DMS 273 (cell line): ENCODE data around the gene SLC5A10.

Experiments
- DNase-seq: peaks from one replicate; lab custom pipeline; 2025; ENCODE audit not compliant: unreplicated experiment; lab: John Stamatoyannopoulos, UW

The SLC5A10 gene

DNA sequence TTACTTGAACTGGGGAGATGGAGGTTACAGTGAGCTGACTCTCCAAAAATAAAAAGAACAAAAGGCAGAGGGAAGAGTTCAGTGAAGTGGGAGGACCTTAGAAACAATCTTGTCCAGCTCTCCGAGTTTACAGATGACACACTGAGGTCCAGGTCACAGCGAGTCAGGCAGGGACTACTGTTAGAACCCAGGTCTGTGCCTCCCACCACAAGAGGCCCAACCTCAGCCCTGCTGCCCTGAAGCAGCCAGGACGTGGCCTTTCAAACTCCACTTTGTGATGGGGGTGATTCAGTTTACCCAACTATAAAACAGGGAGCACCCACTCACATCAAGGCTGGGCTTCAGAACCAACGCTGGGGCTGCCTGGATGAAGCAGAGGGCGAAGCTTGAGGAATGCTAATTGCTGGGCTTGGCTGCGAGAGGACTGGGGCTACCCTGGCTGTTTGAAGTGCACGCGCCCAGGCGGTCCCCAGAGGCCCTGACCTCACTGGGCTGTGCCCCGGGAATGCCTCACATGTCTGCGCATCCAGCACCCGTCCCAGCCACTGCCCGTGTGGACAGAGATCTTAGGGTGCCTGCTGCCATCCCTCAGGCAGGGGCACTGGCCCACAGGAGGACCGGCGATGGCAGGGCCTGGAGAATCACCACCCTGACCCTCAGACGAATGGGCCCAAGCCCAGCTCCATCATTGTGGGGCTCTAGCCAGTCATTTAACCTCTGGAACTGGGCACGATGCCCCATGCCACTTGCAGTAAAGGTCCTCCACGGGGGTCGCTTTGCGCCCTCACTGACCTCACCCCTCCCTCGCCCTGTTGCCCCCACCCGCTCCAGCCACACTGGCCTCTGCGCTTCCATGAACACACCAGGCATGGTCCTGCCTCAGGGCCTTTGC, 11.4 kb downstream of the SLC5A10 start:
- DNase-seq: no peak

DNA sequence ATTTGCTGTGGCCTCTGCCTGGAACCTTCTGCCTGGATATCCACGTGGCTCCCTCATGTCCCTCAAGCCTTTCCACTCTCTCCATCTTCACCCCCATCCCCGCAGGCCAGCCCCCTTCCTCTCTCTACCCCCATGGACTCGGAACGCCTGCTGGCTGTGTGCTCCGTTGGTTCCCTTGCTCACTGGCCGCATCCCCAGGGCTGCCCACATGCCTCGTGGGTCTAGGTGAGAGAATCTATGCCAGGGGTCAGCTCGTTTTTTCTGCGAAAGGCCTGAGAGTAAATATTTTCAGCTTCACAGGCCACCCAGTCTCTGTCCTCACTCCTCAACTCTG, 12.0 kb downstream of the SLC5A10 start:
- no peak for DNase-seq

DNA sequence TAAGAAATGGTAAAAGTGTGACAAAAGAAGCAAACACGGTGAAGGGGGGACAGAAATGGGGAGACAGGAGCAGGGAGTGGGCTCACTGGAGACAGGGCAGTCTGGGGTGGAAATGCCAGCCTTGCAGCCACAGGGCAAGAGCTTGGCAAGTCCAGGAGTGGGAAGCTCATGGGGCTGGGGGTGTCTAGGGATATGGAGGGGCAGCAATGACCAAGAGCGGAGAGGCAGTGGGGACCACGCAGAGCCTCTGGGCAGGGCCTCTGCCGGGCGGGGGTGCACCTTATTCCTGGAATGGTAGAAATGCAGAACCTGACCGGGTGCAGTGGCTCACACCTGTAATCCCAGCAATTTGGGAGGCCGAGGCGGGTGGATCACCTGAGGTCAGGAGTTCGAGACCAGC, 12.6 kb downstream of the SLC5A10 start:
- no peak for DNase-seq

DNA sequence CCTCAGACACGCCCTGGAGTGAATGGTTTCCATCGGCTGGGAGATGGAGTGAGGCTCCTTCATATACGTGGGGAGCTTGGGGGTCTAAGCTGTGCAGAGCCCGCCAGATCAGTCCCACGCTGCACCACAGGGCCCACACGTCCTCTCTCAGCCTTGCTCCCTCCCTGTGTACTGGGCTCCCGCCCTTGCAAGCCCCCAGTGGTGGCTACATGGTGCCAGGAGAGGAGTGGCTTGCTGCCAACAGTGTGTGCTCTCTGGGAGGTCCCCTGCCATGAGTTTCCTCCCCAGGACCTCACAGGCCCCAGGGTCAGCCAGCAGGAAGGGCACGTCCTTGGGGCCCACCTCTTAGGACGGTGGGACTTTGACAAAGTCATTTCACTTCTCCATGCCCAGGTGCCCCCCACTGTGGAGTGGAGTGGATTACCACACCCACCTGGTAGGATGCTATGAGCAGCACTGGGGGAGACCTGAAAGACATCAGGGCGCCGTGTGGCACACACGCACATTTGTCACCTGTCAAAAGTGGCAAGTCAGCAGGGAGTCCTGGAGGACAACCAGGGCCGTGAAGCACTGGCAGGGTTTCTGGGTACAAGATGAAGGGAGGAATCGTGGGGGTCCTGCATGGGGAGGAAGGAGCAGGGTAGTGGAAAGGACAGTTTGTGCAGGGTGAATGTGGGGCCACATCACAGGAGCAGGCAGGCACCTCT, 13.7 kb downstream of the SLC5A10 start:
- peak; percentile 49 for DNase-seq

DNA sequence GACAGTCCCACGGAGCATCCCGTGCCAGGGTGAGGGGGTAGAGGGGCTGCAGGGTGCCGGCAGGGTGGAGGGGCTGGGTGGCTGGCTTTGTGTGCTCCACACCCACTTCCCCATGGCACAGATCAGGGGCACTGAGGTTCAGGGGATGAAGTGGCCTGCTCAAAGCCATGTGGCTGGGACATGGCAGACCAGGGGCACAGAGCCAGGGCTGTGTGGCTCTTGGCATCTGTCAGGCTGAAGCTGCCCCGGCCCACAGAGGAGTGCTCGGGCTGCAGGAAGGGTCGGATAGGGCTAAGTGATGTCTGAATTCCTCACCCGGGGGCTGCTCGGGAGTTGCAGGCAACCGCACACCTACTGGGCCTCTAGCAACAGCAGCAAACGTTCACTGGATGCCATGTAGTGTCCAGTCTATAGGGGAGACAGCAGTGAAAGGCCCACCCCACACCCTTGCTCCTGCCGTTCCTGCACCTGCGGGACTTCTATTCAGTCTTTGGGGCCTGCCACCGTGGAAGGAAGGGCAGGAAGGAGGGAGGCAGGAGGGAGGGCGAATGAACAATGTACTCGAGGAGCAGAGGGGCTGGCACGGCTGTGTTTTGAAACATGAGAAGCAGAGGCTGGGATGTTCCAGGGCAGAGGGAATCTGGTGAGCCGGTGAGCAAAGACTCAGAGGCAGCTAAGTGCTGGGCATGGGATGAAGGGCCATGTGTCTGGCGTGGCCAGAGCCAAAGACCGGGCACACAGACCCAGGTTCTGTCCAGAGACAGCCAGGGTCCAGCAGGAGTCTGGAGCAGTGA, 15.1 kb downstream of the SLC5A10 start:
- peak; percentile 88 for DNase-seq

DNA sequence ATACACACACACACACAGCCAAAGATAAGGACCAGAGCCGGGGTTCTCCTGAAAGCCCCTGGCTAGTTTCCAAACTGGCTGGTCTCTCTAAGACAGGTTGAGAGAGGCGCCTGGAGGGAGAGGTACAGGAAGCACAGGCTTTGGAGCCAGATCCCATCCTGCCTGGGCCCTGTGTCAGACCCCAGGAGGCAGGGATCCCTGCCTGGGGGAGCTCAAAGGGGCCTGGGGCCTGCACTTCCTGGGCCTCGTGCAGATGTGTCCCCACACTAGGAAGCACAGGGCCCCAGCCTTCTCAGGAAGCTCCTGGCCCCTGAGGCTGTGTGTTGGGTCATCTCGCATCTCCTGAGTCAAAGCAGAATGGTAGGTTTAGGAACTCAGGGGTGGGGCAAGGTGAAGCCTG, 16.0 kb downstream of the SLC5A10 start:
- peak; percentile 65 for DNase-seq

DNA sequence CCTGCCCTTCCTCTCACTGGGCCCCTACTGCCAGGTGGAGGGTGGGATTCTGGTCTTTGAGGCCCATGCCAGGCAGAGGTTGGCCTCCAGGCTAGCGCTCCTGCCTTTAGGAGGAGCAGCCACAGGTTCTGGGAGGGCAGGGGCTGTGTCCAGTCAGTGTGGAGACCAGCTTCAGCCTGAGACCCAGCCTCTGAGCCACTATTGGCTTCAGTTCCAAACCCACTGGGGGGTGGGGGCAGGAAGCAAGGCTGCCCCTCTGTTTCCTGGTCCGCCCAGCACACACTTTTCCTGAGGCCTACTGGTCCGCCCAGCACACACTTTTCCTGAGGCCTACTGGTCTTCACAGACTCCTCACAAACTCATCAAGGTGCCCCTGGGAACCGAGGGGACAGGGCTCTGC, 16.4 kb downstream of the SLC5A10 start:
- no peak for DNase-seq

DNA sequence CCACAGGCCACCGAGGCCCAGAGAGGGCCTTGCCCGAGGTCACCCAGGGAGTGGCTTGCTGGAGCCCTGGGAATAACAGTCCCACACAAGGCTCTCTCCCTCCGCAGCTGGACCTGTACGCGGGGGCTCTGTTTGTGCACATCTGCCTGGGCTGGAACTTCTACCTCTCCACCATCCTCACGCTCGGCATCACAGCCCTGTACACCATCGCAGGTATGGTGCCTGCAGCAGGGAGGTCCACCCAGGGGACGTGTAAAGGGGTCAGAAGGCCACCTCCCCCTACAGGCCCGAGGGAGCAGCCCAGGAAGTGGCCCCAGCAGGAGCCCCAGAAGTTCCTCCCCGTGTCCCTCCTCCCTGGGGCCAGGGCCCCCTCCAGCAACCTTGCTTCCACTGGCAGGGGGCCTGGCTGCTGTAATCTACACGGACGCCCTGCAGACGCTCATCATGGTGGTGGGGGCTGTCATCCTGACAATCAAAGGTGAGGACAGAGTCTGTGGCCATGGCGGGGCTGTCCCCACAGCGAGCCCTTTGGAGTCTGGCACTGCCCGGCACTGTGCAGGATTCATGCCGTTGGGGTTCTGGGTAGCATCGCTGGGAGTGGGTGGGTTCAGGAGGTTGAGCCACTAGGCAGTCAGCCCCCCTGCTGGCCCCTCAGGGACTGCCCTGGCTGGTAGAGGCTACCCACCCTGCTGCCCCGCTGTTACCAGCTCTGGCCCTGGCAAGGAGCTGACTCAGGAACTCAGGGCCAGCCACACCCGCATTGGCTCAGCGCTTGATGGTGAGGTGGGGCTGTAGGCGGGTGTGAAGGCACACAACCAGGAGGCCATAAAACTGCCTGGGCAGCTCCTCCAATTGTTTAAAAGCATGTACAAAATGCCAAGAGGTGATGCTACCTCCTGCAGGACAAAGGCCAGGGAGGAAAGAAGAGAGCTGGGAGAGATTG, 17.3 kb downstream of the SLC5A10 start:
- no peak for DNase-seq

DNA sequence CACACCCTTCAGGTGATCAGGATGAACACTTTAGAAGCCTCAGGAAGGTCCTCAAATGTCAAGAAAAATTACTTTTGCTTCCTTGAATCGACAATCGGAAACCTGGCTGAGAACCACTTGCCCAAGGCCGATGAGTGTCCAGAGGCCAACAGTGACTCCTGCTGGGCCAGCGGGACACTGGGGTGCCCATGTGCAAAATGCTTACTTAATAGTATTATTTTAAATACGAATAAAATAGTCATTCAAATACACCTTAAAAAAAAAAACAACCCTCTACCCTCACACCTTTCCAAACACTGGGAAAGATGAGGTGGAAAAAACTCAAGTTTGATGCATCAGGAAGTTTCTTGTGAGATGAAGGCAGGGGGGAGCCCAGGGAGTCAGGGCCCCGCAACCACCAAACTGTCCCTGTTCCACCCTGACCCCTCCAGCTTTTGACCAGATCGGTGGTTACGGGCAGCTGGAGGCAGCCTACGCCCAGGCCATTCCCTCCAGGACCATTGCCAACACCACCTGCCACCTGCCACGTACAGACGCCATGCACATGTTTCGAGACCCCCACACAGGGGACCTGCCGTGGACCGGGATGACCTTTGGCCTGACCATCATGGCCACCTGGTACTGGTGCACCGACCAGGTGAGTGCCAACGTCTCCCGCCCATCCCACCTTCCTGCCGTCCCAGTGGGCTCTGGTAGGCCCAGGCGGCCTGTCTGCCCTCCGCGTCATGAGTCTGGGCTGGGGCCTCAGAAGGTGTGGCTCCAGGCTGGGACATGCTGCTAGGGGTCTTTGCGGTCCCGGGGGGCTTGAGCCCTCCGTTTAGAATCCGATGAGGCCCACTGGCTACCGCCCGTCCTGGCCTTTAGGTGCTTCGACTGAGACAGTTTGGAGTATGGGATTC, 18.9 kb downstream of the SLC5A10 start:
- DNase-seq: no peak

DNA sequence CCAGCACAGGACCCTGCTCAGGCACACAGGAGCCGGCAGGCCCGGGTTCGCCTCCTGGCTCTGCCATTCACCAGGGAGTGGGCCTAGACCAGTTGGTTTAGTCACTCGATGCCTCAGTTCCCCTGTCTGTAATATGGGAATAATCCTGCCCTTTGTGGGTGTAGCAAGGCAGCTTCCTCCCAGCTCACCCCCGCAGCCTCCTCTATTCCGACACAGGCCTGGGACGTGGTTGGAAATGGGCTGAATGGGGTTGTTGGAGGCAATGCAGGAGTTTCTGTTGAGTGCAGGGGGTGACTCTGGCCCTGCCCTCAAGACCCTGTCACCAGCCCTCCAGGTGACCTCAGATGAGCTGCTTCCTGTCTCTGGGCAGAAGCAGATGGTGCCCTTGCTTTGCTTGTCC, 19.8 kb downstream of the SLC5A10 start:
- no peak for DNase-seq

DNA sequence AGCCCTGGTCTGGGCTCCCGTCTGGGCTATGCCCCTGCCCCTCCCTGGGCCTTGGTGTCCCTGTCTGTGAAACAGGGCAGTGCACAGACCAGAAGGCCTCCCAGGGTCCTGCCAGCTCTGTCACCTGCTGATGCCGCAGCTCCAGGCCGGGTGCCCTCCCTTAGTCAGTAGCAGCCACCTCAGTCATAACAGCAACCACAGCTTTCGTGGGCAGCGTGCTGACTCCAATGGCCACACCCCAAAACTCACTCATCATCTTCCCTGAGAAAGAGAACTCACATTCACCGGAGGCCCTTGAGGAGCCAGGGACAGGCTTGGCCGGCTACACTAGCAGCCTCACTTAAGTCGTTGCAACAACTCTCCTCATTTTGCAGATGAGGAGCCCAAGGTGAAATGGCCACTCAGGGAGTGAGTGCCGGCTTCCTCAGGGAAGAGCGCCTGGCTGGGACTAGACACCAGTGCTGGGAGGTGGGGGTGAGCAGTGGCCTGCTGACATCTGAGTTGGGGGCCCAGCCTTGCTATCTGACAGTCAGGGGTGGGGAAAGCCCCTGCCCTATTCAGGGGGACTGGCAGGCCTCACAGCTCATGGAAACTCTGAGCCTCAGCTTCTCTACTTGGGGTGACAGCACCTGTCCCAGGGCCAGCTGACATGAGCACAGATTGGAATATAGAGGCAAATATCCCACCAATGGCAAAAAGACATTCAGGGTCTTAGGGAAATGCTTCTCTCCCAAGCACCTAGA, 22.6 kb downstream of the SLC5A10 start:
- no peak for DNase-seq

DNA sequence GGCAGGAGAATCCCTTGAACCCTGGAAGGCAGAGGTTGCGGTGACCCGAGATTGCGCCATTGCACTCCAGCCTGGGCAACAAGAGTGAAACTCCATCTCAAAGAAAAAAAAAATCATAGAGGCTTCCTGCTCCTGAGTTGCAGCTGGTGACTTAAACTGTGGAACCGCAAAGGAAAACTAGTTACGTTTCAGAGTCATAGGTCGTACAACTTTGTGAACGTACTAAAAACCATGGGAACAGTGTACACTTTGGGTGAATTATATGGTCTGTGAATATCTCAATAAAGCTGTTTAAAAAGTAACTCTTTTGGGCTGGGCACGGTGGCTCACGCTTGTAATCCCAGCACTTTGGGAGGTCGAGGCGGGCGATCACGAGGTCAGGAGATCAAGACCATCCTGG, 23.6 kb downstream of the SLC5A10 start:
- DNase-seq: no peak

DNA sequence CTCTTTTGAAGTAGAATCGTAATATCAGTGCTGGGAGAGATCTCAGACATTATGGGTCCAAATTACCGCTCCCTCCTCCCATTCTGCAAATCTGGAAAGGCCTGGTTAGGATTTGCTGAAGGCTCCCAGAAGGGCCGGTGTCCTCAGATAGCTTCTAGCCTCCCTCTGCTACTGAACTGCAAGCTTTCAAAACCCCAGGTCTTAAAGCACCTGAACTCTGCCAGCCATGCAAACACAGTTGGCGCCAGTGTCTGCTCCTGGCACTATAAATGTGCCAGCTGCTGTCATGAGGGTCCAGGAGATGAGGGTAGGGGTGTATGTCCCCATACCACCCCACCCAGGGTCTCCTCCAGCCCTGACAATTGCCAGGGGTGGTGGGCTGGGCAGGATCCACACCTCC, 24.2 kb downstream of the SLC5A10 start:
- DNase-seq: peak; percentile 29

DNA sequence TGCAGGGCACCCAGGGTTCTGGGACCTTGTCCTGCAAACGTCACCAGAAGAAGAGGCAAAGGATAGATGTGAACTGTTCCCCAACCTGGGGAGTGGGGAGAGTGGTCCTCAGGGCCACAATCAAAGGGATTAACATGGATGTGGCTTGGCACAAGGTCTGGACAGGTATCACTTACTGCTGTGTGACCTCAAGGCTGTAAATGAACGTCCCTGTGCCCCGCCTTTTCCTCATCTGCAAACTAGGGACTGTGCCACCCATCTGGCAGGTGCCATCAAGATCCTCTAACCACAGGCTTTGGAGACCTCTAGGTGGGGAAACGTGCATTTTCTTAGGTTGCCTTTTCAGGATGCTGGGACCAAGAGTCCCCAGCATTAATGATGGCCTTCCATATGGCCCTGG, 25.1 kb downstream of the SLC5A10 start:
- DNase-seq: no peak

DNA sequence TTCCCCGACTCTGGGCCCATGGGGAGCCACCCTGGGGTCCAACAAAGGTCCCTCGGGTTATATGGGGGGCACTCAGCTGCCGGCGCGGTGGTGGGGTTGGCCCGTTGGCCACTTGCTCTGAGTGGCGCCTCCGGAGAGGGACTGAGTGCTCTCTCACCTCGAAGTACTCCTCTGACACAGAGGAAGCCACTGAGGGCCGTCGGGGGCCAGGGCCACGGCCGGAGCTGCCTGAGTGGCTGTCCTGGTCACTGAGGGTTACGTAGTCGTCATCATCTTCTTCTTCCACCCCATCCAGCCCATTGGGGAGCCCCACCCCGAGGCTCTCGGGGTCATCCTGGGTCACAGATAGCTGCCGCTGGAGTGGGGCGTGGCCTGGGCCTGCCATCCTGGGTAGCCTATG, 25.7 kb downstream of the SLC5A10 start:
- no peak for DNase-seq

DNA sequence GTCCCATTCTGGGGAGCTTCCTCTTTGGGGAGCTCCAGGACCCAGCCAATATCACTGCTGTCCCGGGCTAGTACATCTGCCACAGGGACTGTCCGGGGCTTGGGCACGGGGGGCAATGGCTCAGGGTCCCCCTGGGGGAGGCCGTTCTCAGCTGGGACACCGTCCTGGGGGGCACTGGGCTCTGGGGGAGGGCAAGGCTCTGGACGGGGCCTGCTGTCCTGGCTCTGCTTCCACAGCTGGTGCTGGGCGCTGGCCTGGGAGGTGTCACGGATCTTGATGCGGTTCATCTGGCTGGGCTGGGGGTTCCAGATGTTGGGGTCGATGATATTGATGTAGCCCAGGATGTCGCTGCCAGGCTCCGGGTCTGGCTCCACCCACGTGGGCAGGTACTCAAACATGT, 26.1 kb downstream of the SLC5A10 start:
- no peak for DNase-seq

DNA sequence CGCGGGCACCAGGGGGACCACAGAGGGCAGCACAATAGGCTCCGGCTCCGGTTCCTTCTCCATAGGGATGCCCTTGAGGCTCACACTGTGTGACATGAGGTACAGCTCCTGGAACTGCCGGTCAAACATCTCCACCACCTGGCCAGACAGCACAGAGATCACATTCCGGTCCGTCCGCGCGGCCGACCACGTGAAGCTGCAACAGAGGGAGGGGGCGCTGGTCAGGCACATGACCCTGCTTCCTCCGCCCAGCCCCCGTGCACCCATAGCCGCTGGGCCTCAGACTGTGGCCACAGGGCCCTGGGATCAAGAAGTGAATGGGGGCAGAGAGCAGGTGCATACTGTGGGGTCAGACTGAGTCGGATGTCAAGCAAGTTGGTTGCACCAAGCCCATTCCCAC, 26.7 kb downstream of the SLC5A10 start:
- DNase-seq: no peak

DNA sequence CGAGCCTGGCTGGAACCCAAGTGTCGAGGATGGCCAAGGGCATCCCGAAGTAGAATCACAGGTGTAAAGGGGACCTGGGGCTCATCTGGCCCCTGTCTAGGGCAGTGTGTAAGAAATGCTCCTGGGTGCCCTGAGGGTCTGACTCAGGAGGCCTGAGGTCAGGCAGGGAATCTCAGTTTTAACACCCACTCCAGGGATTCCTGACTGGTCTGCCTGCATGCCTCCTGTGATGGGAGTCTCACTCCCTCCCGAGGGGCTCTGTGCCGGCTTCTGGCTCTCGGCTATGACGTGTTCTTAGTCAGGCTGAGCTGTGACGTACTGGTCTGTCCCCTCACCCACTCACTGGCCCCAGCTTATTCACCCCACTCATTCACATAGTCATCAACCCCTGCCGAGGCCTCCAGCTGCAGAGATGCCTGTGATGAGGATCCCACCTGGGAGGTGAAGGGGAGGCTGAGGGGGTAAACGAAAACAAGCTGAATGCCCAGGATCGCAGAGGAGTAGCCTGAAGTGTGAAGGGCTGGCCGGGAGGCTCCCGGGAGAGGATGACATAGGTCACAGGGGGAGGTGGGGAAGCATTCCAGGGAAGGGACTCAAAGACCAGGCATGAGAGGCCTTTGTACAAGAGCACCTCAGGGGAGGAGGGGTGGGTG, 28.8 kb downstream of the SLC5A10 start:
- DNase-seq: no peak

DNA sequence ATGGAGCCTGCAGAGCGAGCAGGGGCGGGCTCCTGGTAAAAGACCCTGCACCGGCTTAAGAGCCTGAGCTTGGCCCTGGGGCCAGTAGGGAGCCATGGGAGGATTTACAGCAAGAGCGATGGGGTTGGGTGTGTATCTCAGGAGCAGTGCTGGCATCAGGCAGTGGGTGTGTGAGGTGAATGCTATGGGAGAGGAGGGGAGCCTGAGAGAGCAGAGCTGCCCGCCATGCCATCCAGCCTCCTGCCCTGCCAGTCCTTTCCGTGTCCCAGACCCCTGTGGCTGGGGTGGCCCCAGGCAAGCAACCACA, 29.3 kb downstream of the SLC5A10 start:
- no peak for DNase-seq
